Medulla oblongata (tissue), 1 donor: ENCODE results near the gene NPHS1.

ENCODE experiments used
- DNase-seq: peaks from one replicate; pipeline ENCODE4 v3.0.0-alpha.2; 2015; ENCODE audit errors: extremely low spot score

The NPHS1 gene

GRCh38 chr19:35787227-35787799 is 65.0 kb downstream of the NPHS1 start:
- no peak for DNase-seq

DNA sequence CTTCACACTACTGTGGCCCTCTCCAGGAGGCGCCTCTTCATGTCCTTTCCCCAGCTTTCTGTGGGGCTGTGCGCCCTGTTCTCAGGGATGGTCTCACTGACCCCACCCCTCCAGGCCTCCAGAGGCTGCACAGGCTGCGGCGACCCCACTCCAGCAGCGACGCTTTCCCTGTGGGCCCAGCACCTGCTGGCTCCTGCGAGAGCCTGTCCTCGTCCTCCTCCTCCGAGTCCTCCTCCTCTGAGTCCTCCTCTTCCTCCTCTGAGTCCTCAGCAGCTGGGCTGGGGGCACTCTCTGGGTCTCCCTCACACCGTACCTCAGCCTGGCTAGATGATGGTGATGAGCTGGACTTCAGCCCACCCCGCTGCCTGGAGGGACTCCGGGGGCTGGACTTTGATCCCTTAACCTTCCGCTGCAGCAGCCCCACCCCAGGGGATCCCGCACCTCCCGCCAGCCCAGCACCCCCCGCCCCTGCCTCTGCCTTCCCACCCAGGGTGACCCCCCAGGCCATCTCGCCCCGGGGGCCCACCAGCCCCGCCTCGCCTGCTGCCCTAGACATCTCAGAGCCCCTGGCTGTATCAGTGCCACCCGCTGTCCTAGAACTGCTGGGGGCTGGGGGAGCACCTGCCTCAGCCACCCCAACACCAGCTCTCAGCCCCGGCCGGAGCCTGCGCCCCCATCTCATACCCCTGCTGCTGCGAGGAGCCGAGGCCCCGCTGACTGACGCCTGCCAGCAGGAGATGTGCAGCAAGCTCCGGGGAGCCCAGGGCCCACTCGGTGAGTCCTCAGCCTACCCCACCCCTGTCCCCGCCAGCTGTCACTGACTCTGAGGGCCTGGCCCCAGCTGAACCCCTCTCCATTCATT is 65.8 kb downstream of the NPHS1 start:
- DNase-seq = no peak

- no peak for DNase-seq
These were observed 67.0 kb downstream of the NPHS1 start for GRCh38 chr19:35785339-35785627.

GRCh38 chr19:35784503-35785338 is 67.6 kb downstream of the NPHS1 start:
- no peak for DNase-seq

GRCh38 chr19:35783469-35784434 is 68.6 kb downstream of the NPHS1 start:
- DNase-seq = no peak

- no peak for DNase-seq
These were observed 69.7 kb downstream of the NPHS1 start for GRCh38 chr19:35782589-35782988.

DNA sequence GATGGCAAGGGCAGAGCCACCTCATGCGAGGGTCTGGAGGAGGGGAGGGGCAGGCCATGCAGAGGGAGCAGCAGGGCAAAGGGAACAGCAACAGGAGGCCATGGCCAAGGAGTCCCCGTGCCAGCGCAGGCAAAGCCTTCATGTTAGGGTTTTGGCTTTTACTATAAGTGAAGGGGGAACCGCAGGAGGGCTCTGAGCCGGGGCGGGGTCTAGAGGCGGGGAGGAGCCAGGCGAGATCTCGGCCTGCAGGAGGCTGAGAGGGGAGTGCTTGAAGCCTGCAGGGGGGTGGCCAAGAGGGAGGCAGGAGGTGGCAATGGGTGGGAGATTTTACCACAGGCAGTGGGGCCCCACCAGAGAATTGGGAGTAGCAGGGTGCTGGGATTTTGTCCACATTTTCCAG is 70.7 kb downstream of the NPHS1 start:
- no peak for DNase-seq

- no peak for DNase-seq
These were observed 71.6 kb downstream of the NPHS1 start for GRCh38 chr19:35780717-35781116.

DNA sequence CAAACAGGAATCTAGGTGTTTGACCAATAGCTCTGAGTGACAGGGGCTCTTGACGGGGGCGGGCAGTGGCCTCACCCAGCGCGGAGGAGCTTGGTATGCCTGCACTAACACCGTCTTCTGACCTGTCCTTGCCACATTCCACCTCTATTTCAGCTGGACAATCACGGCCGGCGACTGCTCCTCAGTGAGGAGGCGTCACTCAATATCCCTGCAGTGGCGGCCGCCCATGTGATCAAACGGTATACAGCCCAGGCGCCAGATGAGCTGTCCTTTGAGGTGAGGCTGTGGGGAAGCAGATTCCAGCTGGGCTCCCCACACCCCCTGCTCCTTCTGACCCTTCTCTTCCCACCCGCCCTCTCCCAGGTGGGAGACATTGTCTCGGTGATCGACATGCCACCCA is 72.2 kb downstream of the NPHS1 start:
- no peak for DNase-seq

GRCh38 chr19:35779033-35779432 is 73.3 kb downstream of the NPHS1 start:
- DNase-seq = no peak

GRCh38 chr19:35777961-35778360 is 74.3 kb downstream of the NPHS1 start:
- DNase-seq = no peak

DNA sequence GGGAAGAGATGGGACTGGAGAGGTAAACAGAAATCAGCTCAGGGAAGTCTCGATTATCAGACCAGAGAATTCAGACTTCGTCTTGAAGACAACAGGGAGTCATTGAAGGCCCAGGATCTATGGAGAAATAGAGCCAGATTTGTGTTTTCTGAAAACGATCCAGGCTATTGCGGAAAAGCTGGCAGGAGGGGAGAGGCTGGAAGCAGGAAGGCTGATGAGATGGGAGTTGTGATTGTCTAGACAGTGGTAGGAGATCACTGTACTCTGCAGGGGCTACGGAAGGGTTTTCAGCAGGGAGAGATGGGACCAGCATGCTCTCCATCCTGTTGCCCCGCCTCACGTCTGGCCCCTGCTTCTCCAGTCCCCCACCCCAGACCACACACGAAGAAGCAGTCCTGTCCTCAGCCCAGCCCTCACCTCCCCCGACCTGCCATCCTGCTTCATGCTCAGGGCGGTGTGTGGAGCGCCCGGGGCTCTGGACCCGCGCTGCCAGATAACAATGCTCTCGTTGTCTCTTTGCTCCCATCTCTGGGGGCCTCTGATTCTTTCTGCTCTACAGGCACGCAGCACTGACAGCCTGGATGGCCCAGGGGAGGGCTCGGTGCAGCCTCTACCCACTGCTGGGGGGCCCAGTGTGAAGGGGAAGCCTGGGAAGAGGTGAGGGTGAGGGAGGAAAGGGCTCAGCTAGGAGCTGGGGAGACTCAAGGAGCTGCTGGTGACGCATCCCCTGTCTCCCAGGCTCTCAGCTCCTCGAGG is 75.0 kb downstream of the NPHS1 start:
- DNase-seq = peak; percentile 67

DNA sequence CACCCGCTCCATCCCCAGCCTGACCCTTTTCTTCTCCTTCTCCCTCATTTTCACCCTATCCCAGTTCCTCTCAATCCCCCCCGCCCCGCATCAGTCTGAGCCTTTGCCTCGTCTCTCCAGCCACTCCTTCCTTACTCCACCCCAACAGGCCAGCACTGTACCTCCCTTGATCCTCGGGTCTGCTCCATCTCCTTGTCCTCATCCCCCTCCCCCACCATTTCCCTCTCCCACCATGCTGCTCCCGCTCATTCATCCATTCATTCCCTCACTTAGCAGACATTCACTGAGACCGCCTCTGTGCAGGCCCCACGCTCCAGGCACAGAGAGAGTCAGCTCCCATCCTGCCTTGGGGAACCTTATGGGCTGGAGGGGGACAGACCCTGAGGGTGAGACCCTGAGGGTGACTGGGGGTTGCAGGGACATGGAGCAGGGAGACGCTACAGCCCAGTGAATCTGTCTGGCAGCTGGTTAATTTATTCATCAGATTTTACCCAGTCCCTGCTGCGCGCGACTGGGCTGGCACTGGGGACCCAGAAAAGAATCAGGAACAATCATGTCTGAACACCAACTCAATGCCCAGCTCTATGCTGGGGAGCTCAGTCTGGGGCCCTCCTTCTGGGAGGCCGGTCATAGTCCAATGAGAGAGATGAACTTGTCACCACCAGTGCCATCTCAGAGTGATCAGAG is 76.1 kb downstream of the NPHS1 start:
- peak; percentile 24 for DNase-seq
